Right ventricle myocardium superior (tissue), 1 donor: ENCODE measurements around the gene CPD. TPM values are rescaled to one million over a fixed set of nuclear protein-coding genes. Genes with fewer than 3 reads are reported as not detected.
"Not testable (repeated sequence)": the region's sequence is repeated elsewhere in the genome, so short reads cannot be mapped to it uniquely, and the experiment has no call there.

Source experiments
- ATAC-seq: fragments of 200-7000 bp; cut with Tn5 transposase; one replicate; pipeline ENCODE4 v1.9.1; 2020; ENCODE audit warnings: mild to moderate bottlenecking; ENCODE audit not compliant: poor library complexity
- DNase-seq: peaks from one replicate; pipeline ENCODE4 v3.0.0-alpha.2; 2020
- intact Hi-C: fragments of 100-400 bp; cut with DNase I; formaldehyde crosslinking; loops from one replicate; pipeline ENCODE4 v1.11.2; 2022
- total RNA-seq: library from RNA; stranded (reverse); fragmentation: NEBNext Ultra II Directional; extraction: Animal tissue kit (Norgen Biotek cat#: 25700); gene quantifications from one replicate; pipeline ENCODE4 v1.2.1, GENCODE V29; 2021
- donor health status: DM: no; HTN: yes; CAD: no; lungs with severe emphysema.

The CPD gene
- total RNA-seq, 1 donor from 2014 or later, result 16.1 TPM

DNA sequence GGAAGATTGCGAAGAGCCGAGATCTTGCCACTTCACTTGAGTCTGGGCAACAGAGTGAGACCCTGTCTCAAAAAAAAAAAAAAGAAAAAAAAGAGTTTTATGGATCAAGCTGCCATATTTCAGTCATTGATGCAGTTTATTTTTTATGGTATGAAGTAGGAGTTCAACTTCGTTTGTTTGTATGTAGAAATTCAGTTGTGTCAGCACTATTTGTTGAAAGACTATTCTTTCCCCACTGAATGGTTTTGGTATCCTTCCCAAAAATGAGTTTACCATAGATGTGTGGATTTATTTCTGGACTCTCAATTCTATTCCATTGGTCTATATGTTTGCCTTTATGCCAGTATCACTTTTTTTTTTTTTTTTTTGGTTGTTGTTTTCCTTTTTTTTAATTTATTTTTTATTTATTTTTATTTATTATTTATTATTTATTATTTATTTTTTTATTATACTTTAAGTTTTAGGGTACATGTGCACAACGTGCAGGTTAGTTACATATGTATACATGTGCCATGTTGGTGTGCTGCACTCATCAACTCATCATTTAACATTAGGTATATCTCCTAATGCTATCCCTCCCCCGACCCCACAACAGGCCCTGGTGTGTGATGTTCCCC is 80.2 kb downstream of the CPD start:
- intact Hi-C loops, DNase-seq, ATAC-seq: not testable (repeated sequence)

DNA sequence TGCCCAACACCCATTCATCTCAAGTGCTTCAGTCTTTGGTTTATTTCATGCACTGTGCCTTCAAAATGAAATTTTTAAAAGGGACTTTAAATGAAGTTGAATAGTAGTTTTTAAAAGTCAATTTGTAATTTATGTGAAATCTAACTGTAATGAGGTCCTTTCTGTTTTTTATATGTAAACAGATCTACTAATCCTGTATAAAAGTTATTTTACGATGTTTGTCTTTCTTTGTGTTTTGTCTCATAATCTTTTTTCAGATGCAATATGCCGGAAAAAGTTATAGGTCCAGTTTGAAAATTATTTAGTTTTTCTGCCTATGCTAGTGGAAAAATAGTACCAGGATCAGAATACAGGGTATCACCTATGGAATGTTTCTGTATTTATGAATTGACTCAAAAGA is 89.7 kb downstream of the CPD start:
- DNase-seq, result no peak
- intact Hi-C loops, result loop anchor here (10.0 kb wide), 1 partner anchor 124 kb away; no protein-coding TSS in a partner anchor
- no peak for ATAC-seq

DNA sequence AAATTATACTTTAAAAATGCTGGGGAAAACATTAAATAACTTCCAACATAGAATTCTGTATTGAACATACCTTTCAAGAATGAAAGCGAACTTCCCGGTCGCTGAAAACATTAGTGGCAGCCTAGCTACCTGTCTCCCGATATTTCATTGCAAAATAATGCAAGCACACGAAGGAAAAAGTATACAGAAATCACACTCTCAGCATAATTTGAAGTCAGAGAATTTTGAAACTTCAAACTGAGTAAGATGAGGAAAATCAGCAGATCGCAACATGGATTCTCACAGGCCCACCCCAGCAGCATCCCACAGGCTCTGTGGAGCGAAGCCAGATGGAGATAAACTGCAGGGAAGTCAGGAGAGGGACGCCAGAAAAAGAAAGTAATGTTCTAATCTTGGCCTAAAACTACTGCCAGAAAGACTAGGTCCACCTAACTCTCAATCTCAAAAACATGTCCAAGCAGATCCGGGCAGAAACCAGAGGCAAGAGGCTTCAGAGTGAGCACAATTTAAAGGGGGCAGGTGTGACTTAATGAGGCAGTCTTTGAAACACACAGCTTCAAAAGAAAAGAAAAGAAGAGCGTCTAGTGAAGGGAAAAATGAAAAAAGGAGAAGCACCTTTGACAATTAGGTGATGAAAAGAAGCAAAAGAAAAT is 93.6 kb downstream of the CPD start:
- ATAC-seq (no peak), DNase-seq (no peak)
- intact Hi-C loops, result no loop called here

DNA sequence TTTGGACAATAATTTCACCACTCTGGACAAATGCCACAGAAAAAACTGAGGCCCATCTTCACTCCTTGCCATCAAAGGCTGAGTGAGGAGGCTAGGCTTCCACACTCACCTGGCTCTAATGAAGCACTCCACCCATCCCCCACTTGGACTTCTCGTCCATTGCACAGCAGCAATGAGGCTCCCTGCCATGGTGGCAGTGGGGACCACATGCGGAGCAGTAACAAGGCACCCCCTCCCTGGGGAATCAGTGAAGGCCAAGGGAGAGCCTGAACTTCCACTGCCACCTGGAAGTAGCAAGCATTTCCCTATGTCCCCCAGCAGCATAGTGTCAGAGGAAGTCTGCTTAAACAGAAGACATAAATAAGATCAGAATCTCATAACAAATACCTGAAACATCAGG is 96.5 kb downstream of the CPD start:
- DNase-seq, result no peak
- no peak for ATAC-seq
- intact Hi-C loops, result loop anchor here (5.0 kb wide), 1 partner anchor 127 kb away; no protein-coding TSS in a partner anchor

DNA sequence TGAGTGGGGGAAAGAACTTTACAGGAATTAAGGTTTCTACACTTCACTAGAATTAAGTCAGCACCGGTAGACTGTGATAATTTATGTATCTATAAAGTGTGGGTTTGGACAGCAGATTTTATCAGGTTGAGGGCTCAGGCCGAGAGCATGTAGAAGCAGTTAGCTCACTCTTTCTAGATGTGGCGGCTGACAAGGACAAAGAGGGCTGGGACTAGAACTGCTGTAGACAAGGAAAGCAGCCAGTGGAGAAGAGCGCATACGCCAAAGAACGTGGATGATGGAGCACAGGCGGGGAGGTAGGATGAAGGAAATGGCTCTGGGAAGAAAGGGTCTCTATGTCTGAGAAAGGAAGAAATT is 98.0 kb downstream of the CPD start:
- intact Hi-C loops, result loop anchor here (5.0 kb wide), 1 partner anchor 126 kb away; no protein-coding TSS in a partner anchor
- DNase-seq (no peak), ATAC-seq (peak; percentile 40)

DNA sequence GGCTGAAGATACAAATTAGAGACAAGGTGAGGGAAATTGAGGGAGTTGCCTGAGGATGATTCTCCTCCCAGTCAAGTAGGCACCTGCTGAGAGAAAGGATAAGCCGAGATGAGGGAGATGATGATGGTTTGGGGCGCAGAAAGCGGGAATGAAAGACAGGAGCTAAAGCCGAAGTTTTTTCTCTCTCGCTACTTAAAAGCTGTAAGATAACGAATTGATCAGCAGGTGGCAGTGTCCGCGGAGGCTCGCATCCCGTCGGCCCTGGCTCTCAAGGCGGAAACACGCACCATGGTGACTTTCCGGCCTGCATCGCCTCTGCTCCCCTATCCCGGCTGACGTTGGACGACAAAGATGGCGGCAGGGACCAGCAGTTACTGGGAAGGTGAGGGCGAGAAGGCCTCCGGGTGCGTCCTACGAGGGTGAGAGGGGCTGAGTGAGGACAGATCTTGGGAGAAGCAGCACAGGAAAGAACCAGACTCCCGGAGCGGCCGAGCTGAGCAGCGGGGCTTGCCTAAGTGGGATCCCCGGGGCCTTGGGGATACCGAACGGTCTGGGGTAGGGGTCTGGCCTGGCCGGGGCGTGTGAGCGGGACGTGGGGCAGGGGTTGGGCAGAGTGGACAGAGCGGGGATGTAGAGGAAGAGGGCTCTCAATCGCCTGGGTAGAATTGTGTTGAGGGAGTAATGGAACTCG is 98.5 kb downstream of the CPD start, which contains the start of gene GOSR1:
GOSR1 (plus strand) TSS at position 326 of the 691 bp plus-strand sequence; CDS start at position 352, 26 bp downstream.
- intact Hi-C loops, result loop anchor here (5.0 kb wide), 1 partner anchor 125 kb away; no protein-coding TSS in a partner anchor

DNA sequence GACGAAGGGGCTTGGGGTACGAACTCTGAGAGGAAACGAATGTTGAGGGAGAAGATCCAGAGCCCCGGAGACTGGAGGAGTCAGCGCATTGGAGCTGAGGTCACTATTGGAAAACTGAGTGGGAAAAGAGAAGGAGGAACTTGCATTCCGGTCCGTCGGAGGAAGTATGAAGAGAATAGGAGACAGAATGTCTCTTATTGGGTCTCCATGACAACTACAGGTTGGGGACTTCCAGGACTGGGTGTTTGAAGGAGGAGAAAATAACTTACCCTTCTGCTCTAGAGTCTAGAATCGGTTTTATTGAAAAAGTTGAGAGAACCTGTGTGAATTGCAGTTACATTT is 99.0 kb downstream of the CPD start:
- peak; percentile 8 for ATAC-seq
- intact Hi-C loops, result loop anchor here (5.0 kb wide), 1 partner anchor 125 kb away; no protein-coding TSS in a partner anchor
- no peak for DNase-seq

More for the DNA sequence above, 98.5 kb downstream of the CPD start, which contains the start of gene GOSR1:
- ATAC-seq (peak; percentile 100), DNase-seq (peak; percentile 95)

DNA sequence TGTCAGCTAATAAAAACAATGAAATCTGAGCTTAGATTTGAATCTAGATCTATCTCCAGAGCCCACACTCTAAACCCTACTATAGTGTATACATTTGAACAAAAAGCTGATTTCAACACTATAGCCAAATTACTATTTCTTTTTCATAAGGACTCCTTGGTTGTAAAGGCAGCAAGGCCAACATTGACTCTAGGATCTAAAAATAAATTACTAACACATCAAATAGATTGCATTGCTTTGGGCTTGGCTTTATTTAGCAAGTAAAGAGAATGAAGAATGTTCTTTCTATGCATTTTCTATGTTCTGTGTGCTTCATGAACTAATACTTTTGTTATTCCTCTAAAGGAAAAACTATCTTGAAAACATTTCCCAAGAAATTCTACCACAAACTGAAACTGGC is 103.8 kb downstream of the CPD start:
- no peak for ATAC-seq
- no peak for DNase-seq
- intact Hi-C loops, result no loop called here

DNA sequence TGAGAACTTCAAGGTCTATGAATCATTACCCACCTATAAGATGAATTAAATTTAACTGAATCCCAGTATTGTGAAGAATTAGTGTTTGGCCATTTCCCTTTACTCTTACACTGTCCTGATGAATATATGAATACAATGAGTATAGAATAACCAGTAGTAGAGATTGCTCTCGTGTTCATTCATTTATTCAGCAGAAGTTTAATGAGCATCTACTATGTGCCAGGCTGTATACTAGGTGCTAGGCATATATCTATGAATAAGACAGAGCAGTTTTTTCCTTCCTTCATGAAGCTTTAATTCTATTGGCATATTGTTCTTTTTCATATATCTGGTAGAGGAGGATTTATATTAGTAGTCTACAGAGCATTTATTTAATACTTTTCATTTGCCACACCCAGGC is 104.4 kb downstream of the CPD start:
- intact Hi-C loops, result no loop called here
- ATAC-seq, result no peak

DNA sequence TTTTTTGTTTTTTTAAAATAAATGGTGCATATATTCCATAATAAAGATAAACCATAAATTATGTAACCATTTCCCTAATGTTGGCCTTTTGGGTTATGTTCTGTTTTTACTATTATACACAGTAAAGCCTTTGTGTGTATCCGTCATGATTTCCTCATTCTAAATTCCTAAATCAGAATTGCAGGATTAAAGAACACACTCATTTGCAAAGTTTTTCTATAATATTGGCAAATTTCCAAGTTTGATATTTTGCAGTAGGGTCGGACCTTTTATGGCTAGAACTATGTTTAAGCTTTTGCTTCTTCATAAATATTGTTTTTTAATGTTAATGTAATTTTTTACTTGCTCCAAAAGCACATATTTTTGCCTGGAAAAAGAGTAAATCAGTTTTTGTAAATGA is 115.1 kb downstream of the CPD start:
- DNase-seq (no peak), ATAC-seq (no peak)
- intact Hi-C loops, result no loop called here

More for the DNA sequence above, 104.4 kb downstream of the CPD start:
- DNase-seq, result no peak

DNA sequence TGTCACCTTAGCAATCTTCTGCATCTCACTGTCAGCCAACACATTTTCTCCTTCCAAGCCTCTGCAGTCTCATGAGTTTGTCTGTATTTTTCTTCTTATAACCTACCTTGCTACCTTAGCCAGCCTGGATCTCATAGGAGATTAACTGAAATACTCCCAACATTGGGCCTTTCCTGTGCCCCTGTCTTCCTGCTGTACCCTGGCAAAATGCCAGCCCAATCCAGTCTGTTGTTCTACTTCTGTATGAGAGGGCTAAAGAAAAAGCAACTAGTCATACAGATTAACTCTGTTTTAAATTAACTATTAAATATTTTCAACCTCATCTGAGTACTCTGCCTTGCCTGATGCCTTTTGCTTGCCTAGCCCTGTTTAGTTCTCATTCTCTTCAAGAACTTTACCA is 116.9 kb downstream of the CPD start:
- intact Hi-C loops, result no loop called here
- DNase-seq (no peak), ATAC-seq (no peak)

DNA sequence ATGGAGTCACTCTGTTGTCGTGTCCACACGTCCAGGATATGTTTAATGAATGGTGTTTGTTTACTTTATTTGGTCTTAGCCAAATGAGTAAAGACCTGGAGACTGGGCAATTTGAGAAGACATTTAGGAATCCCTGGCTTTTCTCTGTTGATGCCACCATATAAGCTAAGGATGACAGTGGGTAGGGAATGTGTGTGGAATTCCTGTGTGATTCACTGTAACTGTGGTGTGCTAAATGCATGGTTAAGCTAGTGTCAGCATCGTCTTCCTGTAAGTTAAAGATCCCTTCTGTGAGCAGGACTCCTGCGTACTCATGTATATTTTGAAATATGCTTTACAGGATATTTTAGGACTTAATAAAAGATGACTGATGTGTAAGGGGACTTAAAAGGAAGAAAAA is 124.8 kb downstream of the CPD start:
- ATAC-seq (no peak), DNase-seq (no peak)
- intact Hi-C loops, result no loop called here

DNA sequence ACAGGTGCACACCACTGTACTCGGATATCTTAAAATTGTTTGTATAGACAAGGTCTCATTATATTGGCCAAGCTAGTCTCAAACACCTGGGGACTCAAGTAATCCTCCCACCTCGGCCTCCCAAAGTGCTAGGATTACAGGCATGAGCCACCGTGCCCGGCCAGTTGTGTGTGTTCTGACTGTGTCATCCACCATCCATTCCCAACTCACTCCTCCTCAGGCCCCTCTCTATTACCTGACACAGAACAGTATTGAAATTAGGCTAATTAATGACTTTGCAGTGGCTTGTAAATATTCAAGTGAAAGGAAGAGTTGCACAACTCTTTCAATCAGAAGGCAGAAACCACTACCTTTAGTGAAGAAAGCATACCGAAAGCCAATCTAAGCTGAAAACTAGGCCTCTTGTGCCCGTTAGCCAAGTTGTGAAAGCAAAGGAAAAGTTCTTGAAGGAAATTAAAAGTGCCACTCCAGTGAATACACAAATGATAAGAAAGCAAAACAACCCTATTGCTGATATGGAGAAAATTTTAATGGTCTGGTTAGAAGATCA is 127.2 kb downstream of the CPD start:
- intact Hi-C loops, result no loop called here
- DNase-seq (no peak), ATAC-seq (no peak)

DNA sequence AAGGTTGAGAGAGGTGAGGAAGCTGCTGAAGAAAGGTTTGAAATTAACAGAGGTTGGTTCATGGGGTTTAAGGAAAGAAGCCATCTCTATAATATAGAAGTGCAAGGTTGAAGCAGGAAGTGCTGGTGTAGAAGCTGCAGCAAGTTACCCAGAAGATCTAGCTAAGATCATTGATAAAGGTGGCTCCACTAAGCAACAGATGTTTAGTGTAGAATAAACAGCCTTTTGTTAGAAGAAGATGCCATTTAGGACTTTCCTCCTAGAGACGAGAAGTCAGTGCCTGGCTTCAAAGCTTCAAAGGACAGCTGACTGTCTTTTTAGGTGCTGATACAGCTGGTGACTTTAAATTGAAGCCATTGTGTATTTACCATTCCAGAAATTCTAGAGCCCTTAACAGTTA is 127.8 kb downstream of the CPD start:
- DNase-seq, result no peak
- no peak for ATAC-seq
- intact Hi-C loops, result no loop called here

DNA sequence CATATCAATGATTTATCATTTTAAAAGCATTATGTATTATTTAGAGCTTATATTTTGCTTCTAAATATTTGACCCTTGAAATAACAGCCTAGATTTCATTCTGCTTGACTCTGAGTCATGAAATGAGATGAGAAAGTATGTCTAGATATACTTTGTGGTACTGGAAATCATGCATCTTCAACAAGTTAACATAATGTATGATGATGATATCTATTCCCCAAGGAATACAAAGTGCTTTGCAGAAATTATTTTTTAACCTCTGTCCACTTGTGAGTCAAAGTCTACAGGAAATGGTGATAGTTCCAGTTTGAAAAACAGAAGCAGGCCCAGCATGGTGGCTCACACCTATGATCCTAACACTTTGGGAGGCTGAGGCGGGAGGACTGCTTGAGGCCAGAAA is 134.6 kb downstream of the CPD start:
- no peak for ATAC-seq
- DNase-seq, result no peak
- intact Hi-C loops, result no loop called here

DNA sequence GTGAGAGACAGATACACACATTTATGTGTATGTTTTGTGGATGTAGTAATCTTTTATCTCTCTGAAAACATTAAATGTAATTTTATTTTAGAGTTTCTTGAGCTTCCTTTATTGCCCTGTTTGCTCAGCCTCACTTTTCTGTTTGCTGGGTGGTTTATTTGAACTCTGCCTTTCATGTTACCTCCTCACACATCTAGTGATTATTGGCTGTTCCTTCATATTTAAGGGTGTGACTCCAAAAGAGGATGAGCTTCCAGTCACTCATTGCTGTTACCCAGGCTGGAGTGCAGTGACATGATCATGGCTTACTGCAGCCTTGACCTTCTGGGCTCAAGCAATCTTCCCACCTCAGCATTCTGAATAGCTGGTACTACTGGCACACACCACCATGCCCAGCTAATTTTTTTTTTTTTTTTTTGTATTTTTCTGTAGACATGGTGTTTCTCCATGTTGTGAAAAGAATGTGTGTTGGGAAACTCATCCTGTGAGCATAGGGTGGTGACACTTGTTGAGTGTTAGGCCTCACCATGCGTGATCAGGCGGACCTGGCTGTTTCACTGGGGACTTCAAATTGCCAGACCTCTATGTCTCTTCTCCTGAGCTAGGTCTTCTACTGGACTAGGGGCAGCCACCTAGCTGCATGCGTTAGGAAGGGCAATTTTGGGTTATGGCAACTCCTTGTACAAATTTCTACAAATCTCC is 136.3 kb downstream of the CPD start:
- DNase-seq (no peak), ATAC-seq (no peak)
- intact Hi-C loops, result no loop called here

DNA sequence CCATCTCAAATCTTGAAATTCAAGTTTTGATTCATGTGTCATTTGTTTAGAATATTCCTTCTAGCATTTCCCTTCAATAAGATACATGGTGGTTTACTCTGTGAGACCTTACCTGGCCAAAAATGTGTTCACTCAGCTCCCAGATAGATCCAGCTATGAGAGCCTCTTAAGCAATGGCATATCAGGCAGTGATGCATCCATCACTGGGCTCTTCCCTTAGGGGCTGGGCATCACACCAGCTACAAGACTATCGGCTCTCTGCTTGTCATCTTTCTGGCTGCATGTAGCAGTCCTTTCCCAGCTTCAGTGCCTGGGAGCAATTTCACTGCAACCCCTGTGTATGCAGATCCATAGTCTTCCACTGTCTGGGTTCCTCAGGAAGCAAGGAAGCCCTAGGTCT is 139.1 kb downstream of the CPD start:
- DNase-seq (no peak), ATAC-seq (peak; percentile 14)
- intact Hi-C loops, result no loop called here

DNA sequence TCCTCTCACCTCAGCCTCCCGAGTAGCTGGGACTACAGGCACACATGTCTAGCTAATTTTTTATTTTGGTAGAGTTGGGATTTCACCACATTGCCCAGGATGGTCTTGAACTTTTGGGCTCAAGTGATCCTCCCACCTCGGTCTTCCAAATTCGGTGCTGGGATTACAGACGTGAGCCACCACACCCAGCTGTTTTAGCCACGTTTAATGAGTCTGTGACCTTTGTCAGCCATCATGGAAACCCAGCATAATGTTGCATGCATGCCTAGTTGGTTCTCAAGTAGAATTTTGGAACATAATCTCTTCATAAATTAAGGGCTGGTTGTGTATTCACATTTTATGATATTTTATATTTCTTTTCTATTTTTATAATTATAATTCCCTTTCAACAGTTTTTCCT is 140.4 kb downstream of the CPD start:
- ATAC-seq (no peak), DNase-seq (no peak)
- intact Hi-C loops, result no loop called here
